Colonic mucosa (tissue), 4 donors: ENCODE data around the gene DOCK10. TPM values are rescaled to one million over a fixed set of nuclear protein-coding genes. Genes with fewer than 3 reads are reported as not detected.

ENCODE experiments used
- DNase-seq: peaks from one replicate; pipeline ENCODE4 v3.0.0-alpha.2; 2020
- H3K27ac ChIP-seq: fragments of 200-600 bp; one replicate; pipeline ENCODE4 v1.8.0; 2021
- H3K27me3 ChIP-seq: fragments of 200-600 bp; one replicate; pipeline ENCODE4 v1.8.0; 2021
- H3K36me3 ChIP-seq: fragments of 200-600 bp; one replicate; pipeline ENCODE4 v1.8.0; 2021
- H3K4me1 ChIP-seq: fragments of 200-600 bp; one replicate; pipeline ENCODE4 v1.8.0; 2021; ENCODE audit warnings: mild to moderate bottlenecking
- H3K4me3 ChIP-seq: fragments of 200-600 bp; one replicate; pipeline ENCODE4 v1.8.0; 2021
- H3K9ac ChIP-seq, 2 donors: one replicate each; pipeline ENCODE4 v1.7.0; 2013; ENCODE audit warnings: control low read depth in 2 of 2, low read depth in 2 of 2, low read length in 2 of 2
- H3K9me3 ChIP-seq: fragments of 200-600 bp; one replicate; pipeline ENCODE4 v1.8.0; 2021
- CTCF ChIP-seq: fragments of 200-600 bp; IDR thresholded peaks from one replicate; pipeline ENCODE4 v1.8.0; 2022; ENCODE audit warnings: antibody characterized with exemption, mild to moderate bottlenecking
- intact Hi-C: fragments of 100-400 bp; cut with DNase I; formaldehyde crosslinking; loops from one replicate; pipeline ENCODE4 v1.14.1; 2022
- total RNA-seq, 2 donors: library from RNA; stranded (reverse); fragmentation: NEBNext Ultra II Directional in 1 of 2; extraction: Animal tissue kit (Norgen Biotek cat#: 25700) in 1 of 2; gene quantifications; one replicate each; pipeline ENCODE4 v1.2.1, GENCODE V29; 2021
- donor health status: healthy.
- donor health status: DM: no; HTN: no; CAD: no.
- donor health status: DM: no; HTN: no; CAD: no.

Gene DOCK10
- total RNA-seq, 2 donors from 2014 or later, result 13.5 to 17.4 TPM

DNA sequence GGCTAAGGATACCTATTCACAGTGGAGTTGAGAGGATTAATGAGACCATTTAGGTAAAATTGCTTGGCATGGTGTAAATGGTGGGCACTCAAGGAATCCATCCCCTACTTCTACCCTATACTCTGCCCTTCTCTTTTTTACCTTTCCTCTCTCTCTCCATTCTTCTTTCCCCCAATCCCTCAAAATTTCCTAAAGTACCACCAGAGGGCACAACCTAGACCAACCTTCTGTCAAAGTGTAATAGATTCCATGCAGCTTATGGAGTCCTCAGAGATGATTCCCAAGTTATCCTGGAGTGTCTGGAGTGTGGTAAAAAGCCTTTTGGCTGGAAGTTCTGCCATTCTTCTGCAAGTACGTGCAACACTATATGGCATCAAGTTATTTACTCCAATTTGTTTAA is 293.1 kb downstream of the DOCK10 start:
- Histone ChIP-seq H3K36me3 (no peaks in the 10 kb centered on the region), H3K27ac (no peak overlapping the region), H3K27me3 (no peaks in the 10 kb centered on the region), H3K9me3 (no peaks in the 10 kb centered on the region), H3K9ac (no peak overlapping the region), H3K4me1 (no peaks in the 10 kb centered on the region), H3K4me3 (no peak overlapping the region)
- no peak for TF ChIP-seq CTCF
- intact Hi-C loops, result no loop called here
- DNase-seq, result no peak

DNA sequence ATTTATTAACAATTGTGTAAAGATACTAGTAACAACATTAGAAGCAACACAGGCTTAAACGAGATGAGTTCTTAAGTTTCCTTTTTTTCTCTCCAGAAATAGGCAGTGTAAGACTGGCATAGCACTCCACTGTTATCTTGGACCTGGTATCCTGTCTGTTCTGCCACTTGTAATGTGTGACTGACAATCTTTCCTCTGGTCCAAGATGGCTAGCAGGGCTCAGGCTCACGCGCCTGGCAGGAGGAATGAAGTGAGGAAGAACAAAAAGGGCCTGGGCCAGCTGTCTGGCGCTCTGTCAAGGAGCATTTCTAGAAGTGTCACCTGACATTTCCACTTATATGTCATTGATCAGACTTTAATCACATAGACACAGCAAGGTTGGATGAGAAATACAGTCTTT is 294.5 kb downstream of the DOCK10 start:
- Histone ChIP-seq H3K27ac (no peak overlapping the region), H3K9ac (no peak overlapping the region), H3K9me3 (no peaks in the 10 kb centered on the region), H3K27me3 (no peaks in the 10 kb centered on the region), H3K4me3 (no peak overlapping the region), H3K4me1 (no peaks in the 10 kb centered on the region), H3K36me3 (no peaks in the 10 kb centered on the region)
- no peak for TF ChIP-seq CTCF
- no peak for DNase-seq
- intact Hi-C loops, result no loop called here

DNA sequence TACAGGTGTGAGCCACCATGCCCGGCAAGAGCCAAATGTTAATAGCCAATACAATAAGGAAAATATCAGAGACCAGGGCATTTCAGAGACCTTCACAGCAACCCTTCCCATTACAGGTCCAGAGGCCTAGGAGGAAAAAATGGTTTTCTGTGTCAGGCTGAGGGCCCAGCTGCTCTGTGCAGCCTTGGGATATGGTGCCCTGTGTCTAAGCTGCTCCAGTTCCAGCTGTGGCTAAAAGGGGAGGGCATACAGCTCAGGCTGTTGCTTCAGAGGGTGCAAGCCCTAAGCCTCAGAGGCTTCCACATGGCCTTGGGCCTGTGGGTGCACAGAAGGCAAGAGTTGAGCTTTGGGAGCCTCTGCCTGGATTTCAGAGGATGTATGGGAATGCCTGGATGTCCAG is 306.0 kb downstream of the DOCK10 start:
- TF ChIP-seq CTCF, result no peak
- no peaks in the 10 kb centered on the region for H3K36me3 ChIP-seq
- no peaks in the 10 kb centered on the region for H3K27me3 ChIP-seq
- intact Hi-C loops, result no loop called here
- H3K9me3 ChIP-seq, result no peaks in the 10 kb centered on the region
- no peak overlapping the region for H3K27ac ChIP-seq
- H3K4me3 ChIP-seq, result no peak overlapping the region
- H3K9ac ChIP-seq, result no peak overlapping the region
- DNase-seq, result no peak
- no peaks in the 10 kb centered on the region for H3K4me1 ChIP-seq

- intact Hi-C loops, result no loop called here
- Histone ChIP-seq H3K9ac (no peak overlapping the region), H3K27me3 (no peaks in the 10 kb centered on the region), H3K9me3 (no peaks in the 10 kb centered on the region), H3K27ac (no peak overlapping the region), H3K4me3 (no peak overlapping the region), H3K36me3 (no peaks in the 10 kb centered on the region), H3K4me1 (no peaks in the 10 kb centered on the region)
- no peak for DNase-seq
- no peak for TF ChIP-seq CTCF
Measured at GRCh38 chr2:224734949-224735348, 307.3 kb downstream of the DOCK10 start.

DNA sequence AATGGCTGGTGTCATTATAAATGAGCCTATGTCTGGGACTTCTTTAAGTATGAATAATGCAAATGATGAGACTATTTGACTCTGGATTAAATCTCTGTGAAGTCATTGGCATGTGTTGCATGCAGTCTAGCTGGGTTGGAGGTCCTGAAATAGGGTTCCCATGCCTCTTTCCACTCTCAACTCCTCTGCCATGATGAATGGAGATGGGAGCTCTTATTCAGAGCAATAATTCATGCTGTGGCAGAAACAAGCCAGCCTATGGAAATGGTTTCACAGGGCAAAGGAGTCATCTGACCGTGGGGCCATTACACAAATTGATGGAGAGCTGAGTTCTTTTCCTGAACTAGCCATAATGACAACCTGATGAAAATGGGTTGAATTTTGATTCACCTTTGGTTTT is 310.6 kb downstream of the DOCK10 start:
- TF ChIP-seq CTCF, result no peak
- no peaks in the 10 kb centered on the region for H3K36me3 ChIP-seq
- intact Hi-C loops, result no loop called here

GRCh38 chr2:224729435-224729834 is 312.8 kb downstream of the DOCK10 start:
- intact Hi-C loops, result no loop called here
- H3K36me3 ChIP-seq, result no peaks in the 10 kb centered on the region
- no peak overlapping the region for H3K4me3 ChIP-seq
- no peaks in the 10 kb centered on the region for H3K9me3 ChIP-seq
- H3K4me1 ChIP-seq, result no peaks in the 10 kb centered on the region
- TF ChIP-seq CTCF, result no peak
- no peak overlapping the region for H3K9ac ChIP-seq
- no peaks in the 10 kb centered on the region for H3K27me3 ChIP-seq
- H3K27ac ChIP-seq, result no peak overlapping the region
- no peak for DNase-seq

More for the DNA sequence above, 310.6 kb downstream of the DOCK10 start:
- H3K27me3 ChIP-seq, result no peaks in the 10 kb centered on the region
- H3K9me3 ChIP-seq, result no peaks in the 10 kb centered on the region
- H3K4me3 ChIP-seq, result no peak overlapping the region
- no peak overlapping the region for H3K9ac ChIP-seq
- DNase-seq, result no peak
- no peak overlapping the region for H3K27ac ChIP-seq
- no peaks in the 10 kb centered on the region for H3K4me1 ChIP-seq
